IMR-90 (cell line): ENCODE measurements around the gene TAPT1. TPM values are rescaled to one million over a fixed set of nuclear protein-coding genes. Genes with fewer than 3 reads are reported as not detected.

Experiments used
- ATAC-seq: fragments of 200-7000 bp; cut with Tn5 transposase; 2 replicates; pipeline ENCODE4 v1.9.1; 2020; ENCODE audit warnings: low read depth, mild to moderate bottlenecking, moderate library complexity
- BruUV-seq: library from RNA; stranded (reverse); fragments of 400-500 nt; replicated peaks from 2 replicates; lab custom pipeline; 2021; lab: Mats Ljungman, UMichigan
- CTCF ChIA-PET: fragments of 300-600 bp; formaldehyde crosslinking; extraction: SDS; loops from one replicate; lab custom pipeline; 2021; ENCODE audit warnings: antibody characterized with exemption; lab: Yijun Ruan, JAX
- POLR2A ChIA-PET: fragments of 300-600 bp; sonication (Branson Sonifier 250); formaldehyde crosslinking; loops from one replicate; lab custom pipeline; 2022; ENCODE audit warnings: antibody characterized with exemption; ENCODE audit not compliant: unreplicated experiment; lab: Charles Lee
- DNase-seq: peaks from one replicate; pipeline ENCODE4 v3.0.0; 2013
- H2AFZ ChIP-seq: replicated peaks from 2 replicates; pipeline ENCODE3; 2013; ENCODE audit warnings: low read length, mild to moderate bottlenecking; ENCODE audit not compliant: poor library complexity
- H2AK5ac ChIP-seq: 2 replicates; pipeline ENCODE4 v1.6.1; 2013; ENCODE audit warnings: low read depth, low read length, inconsistent platforms
- H2AK9ac ChIP-seq: replicated peaks from 2 replicates; pipeline ENCODE3; 2013; ENCODE audit warnings: mild to moderate bottlenecking, low read depth, low read length, moderate library complexity; ENCODE audit not compliant: poor library complexity
- H2BK120ac ChIP-seq: 2 replicates; pipeline ENCODE4 v1.6.1; 2013; ENCODE audit warnings: low read depth, low read length, inconsistent platforms
- H2BK15ac ChIP-seq: 3 replicates; pipeline ENCODE4 v1.6.1; 2013; ENCODE audit warnings: low read depth, low read length, inconsistent platforms
- H2BK20ac ChIP-seq: 2 replicates; pipeline ENCODE4 v1.6.1; 2013; ENCODE audit warnings: low read depth, mild to moderate bottlenecking, inconsistent platforms, low read length, moderate library complexity
- H2BK5ac ChIP-seq: 2 replicates; pipeline ENCODE4 v1.6.1; 2013; ENCODE audit warnings: mild to moderate bottlenecking, low read depth, low read length, inconsistent platforms; ENCODE audit not compliant: poor library complexity, severe bottlenecking
- H3K14ac ChIP-seq: replicated peaks from 2 replicates; pipeline ENCODE4 v1.6.1; 2013; ENCODE audit warnings: low read depth, low read length, inconsistent platforms
- H3K18ac ChIP-seq: 2 replicates; pipeline ENCODE4 v1.6.1; 2013; ENCODE audit warnings: low read depth, low read length, control low read depth
- H3K23ac ChIP-seq: 2 replicates; pipeline ENCODE4 v1.6.1; 2013; ENCODE audit warnings: low read depth, low read length, inconsistent platforms
- H3K27ac ChIP-seq: 2 replicates; pipeline ENCODE4 v1.5.1; 2013; ENCODE audit warnings: mild to moderate bottlenecking, control low read depth, low read length; ENCODE audit not compliant: insufficient read depth
- H3K27me3 ChIP-seq: 2 replicates; pipeline ENCODE4 v1.6.1; 2013; ENCODE audit warnings: low read length; ENCODE audit not compliant: control insufficient read depth, insufficient read depth
- H3K36me3 ChIP-seq: 2 replicates; pipeline ENCODE4 v1.6.1; 2013; ENCODE audit warnings: low read length, mixed read lengths; ENCODE audit not compliant: control insufficient read depth, insufficient read depth
- H3K4ac ChIP-seq: 2 replicates; pipeline ENCODE4 v1.6.1; 2013; ENCODE audit warnings: low read depth, low read length, inconsistent platforms
- H3K4me1 ChIP-seq: 2 replicates; pipeline ENCODE4 v1.6.1; 2013; ENCODE audit warnings: low read length, mixed read lengths; ENCODE audit not compliant: control insufficient read depth, insufficient read depth
- H3K4me2 ChIP-seq: 2 replicates; pipeline ENCODE4 v1.6.1; 2013; ENCODE audit warnings: low read depth, mild to moderate bottlenecking, control low read depth, low read length, moderate library complexity
- H3K4me3 ChIP-seq: 2 replicates; pipeline ENCODE4 v1.5.1; 2013; ENCODE audit warnings: low read depth, mild to moderate bottlenecking, control low read depth, low read length, moderate library complexity; ENCODE audit not compliant: insufficient read depth
- H3K56ac ChIP-seq: 2 replicates; pipeline ENCODE4 v1.6.1; 2013; ENCODE audit warnings: low read length, inconsistent platforms; ENCODE audit not compliant: insufficient read depth; ENCODE audit errors: extremely low read depth
- H3K79me1 ChIP-seq, 2 experiments: 2 replicates each; pipeline ENCODE4 v1.6.1; 2013; ENCODE audit warnings: low read length in 2 of 2, inconsistent platforms in 1 of 2, low read depth in 1 of 2
- H3K9ac ChIP-seq: 2 replicates; pipeline ENCODE4 v1.6.1; 2013; ENCODE audit warnings: low read depth, low read length, control low read depth
- H3K9me1 ChIP-seq: 2 replicates; pipeline ENCODE4 v1.6.1; 2013; ENCODE audit warnings: low read length, inconsistent platforms; ENCODE audit not compliant: insufficient read depth
- H3K9me3 ChIP-seq: 2 replicates; pipeline ENCODE4 v1.6.1; 2013; ENCODE audit warnings: low read length; ENCODE audit not compliant: control insufficient read depth, insufficient read depth
- H4K20me1 ChIP-seq: 2 replicates; pipeline ENCODE4 v1.6.1; 2013; ENCODE audit warnings: low read length, inconsistent platforms; ENCODE audit not compliant: insufficient read depth
- H4K5ac ChIP-seq: 2 replicates; pipeline ENCODE4 v1.6.1; 2013; ENCODE audit warnings: mild to moderate bottlenecking, low read depth, low read length, control low read depth
- H4K8ac ChIP-seq, 2 experiments: 2 replicates each; pipeline ENCODE4 v1.6.1; 2013; ENCODE audit warnings: low read depth in 2 of 2, low read length in 2 of 2, control low read depth in 1 of 2, inconsistent platforms in 1 of 2
- H4K91ac ChIP-seq: 2 replicates; pipeline ENCODE4 v1.6.1; 2013; ENCODE audit warnings: low read depth, low read length, inconsistent platforms; ENCODE audit not compliant: insufficient read depth
- BHLHE40 ChIP-seq: fragments of 150-350 bp; IDR thresholded peaks from 2 replicates; pipeline ENCODE4 v1.6.1; 2016; ENCODE audit warnings: mild to moderate bottlenecking, low read depth, low read length
- CEBPB ChIP-seq: IDR thresholded peaks from 2 replicates; pipeline ENCODE4 v1.6.1; 2012; ENCODE audit warnings: low read depth, low read length, improper control_type of control experiment
- CHD1 ChIP-seq: IDR thresholded peaks from 2 replicates; pipeline ENCODE4 v1.6.1; 2012; ENCODE audit warnings: low read depth, low read length, improper control_type of control experiment
- FOS ChIP-seq: fragments of 150-350 bp; IDR thresholded peaks from 2 replicates; pipeline ENCODE4 v1.6.1; 2016; ENCODE audit warnings: low read depth, low read length
- MAFK ChIP-seq: IDR thresholded peaks from 2 replicates; pipeline ENCODE4 v1.6.1; 2012; ENCODE audit warnings: low read depth, low read length, improper control_type of control experiment
- MXI1 ChIP-seq: IDR thresholded peaks from 2 replicates; pipeline ENCODE4 v1.6.1; 2012; ENCODE audit warnings: low read depth, mild to moderate bottlenecking, low read length, moderate library complexity, borderline replicate concordance
- NFE2L2 ChIP-seq: fragments of 150-350 bp; IDR thresholded peaks from 2 replicates; pipeline ENCODE4 v1.6.1; 2016; ENCODE audit warnings: low read depth, mild to moderate bottlenecking, low read length
- POLR2A ChIP-seq: IDR thresholded peaks from 2 replicates; pipeline ENCODE4 v1.6.1; 2012; ENCODE audit warnings: mild to moderate bottlenecking, low read depth, low read length
- RAD21 ChIP-seq: IDR thresholded peaks from 2 replicates; pipeline ENCODE4 v1.6.1; 2012; ENCODE audit warnings: low read length, improper control_type of control experiment
- RCOR1 ChIP-seq: IDR thresholded peaks from 2 replicates; pipeline ENCODE4 v1.6.1; 2012; ENCODE audit warnings: mild to moderate bottlenecking, low read length, improper control_type of control experiment; ENCODE audit not compliant: insufficient replicate concordance
- RFX5 ChIP-seq: IDR thresholded peaks from 2 replicates; pipeline ENCODE4 v1.8.0; 2012; ENCODE audit warnings: low read depth, mild to moderate bottlenecking, low read length, moderate library complexity
- SMC3 ChIP-seq: fragments of 150-350 bp; IDR thresholded peaks from 2 replicates; pipeline ENCODE4 v1.6.1; 2016; ENCODE audit warnings: low read depth, mild to moderate bottlenecking, antibody characterized with exemption, low read length, moderate library complexity
- USF2 ChIP-seq: fragments of 150-350 bp; IDR thresholded peaks from 2 replicates; pipeline ENCODE4 v1.6.1; 2017; ENCODE audit warnings: mild to moderate bottlenecking, antibody characterized with exemption, low read length, low read depth
- WGBS, 2 experiments: methylation state at CpG; one replicate each; pipeline versions ENCODE4 v1.1.5 to v1.1.7; 2013; ENCODE audit warnings: missing lambda C conversion rate in 2 of 2; ENCODE audit not compliant: insufficient read length in 1 of 2; ENCODE audit errors: extremely low coverage in 2 of 2; 5-methylcytosine and 5-hydroxymethylcytosine counted together
- dilution Hi-C: fragments of 300-500 bp; cut with HindIII; formaldehyde crosslinking; loops from one replicate; pipeline ENCODE4 v1.14.3; 2018; ENCODE audit warnings: low sequenced_read_pairs; ENCODE audit not compliant: unreplicated experiment
- in situ Hi-C: fragments of 300-500 bp; cut with MboI; formaldehyde crosslinking; loops from 3 replicates; pipeline ENCODE4 v1.14.3; 2019; ENCODE audit warnings: low sequenced_read_pairs, inconsistent platforms, mixed read lengths
- intact Hi-C: fragments of 100-400 bp; cut with micrococcal nuclease; formaldehyde crosslinking; loops from 2 replicates; pipeline ENCODE4 v1.10.0; 2022
- polyA plus RNA-seq, 3 experiments: library from polyadenylated mRNA; depleted of rRNA; stranded (reverse); fragments of >200 nt; gene quantifications; 2 replicates each; pipeline ENCODE4 v1.2.3, GENCODE V29; 2012; ENCODE audit warnings: low replicate concordance in 1 of 3
- total RNA-seq: library from RNA; depleted of rRNA; stranded (reverse); fragments of >200 nt; gene quantifications from 2 replicates; pipeline ENCODE4 v1.2.3, GENCODE V29; 2012
- TF ChIP-seq, protein P1 (sequence below): fragments of 150-350 bp; IDR thresholded peaks from 2 replicates; pipeline ENCODE4 v1.6.1; 2016; ENCODE audit warnings: low read depth, mild to moderate bottlenecking, low read length, moderate library complexity, borderline replicate concordance
- TF ChIP-seq, protein P2 (sequence below): conservative IDR thresholded peaks from 2 replicates; pipeline ENCODE4 v1.5.1; 2012; ENCODE audit warnings: mild to moderate bottlenecking, low read depth, low read length, improper control_type of control experiment

TAPT1 gene
- total and polyA plus RNA-seq, 2 of the 4 experiments (the other 2 are of a cell fraction): 5.6 to 12.2 TPM

DNA sequence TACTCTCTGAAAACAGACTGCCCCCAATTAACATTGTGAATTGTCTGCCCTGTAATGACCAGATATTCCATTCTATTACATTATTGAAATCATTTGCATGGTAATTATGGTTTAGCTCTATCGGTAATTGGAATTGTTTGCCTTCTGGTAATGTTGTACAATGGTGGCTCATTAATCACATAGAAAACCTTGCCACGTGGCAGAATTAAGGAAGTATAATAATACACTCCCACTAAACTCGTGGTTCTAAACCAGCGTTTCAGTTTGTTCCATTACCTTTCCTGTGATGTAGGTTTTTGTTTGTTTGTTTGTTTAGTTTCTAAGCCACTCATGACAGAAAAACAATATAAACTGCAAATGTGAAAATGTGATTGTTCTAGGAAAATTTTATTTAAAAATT is 45.1 kb upstream of the TAPT1 start:
- Histone ChIP-seq H3K36me3 (no peaks in the 10 kb centered on the region), H3K23ac (no peak overlapping the region), H3K14ac (no peak overlapping the region), H3K18ac (no peak overlapping the region), H3K27me3 (peaks cover 11% of the 10 kb centered on the region), H3K4me2 (no peak overlapping the region), H2BK15ac (no peak overlapping the region), H3K27ac (no peak overlapping the region), H2AFZ (no peak overlapping the region), H4K91ac (no peak overlapping the region), H3K4me3 (no peak overlapping the region), H2AK5ac (no peak overlapping the region), H4K20me1 (no peaks in the 10 kb centered on the region), H3K9me1 (no peaks in the 10 kb centered on the region), H3K9me3 (no peaks in the 10 kb centered on the region), H2BK5ac (no peak overlapping the region), H3K79me1 (no peaks in the 10 kb centered on the region), H2AK9ac (no peak overlapping the region), H3K4me1 (no peaks in the 10 kb centered on the region), H2BK20ac (no peak overlapping the region), H3K4ac (no peak overlapping the region), H3K56ac (no peak overlapping the region), H2BK120ac (no peak overlapping the region), H3K9ac (no peak overlapping the region), H4K8ac (no peak overlapping the region), H4K5ac (no peak overlapping the region)
- DNase-seq (no peak), ATAC-seq (no peak)
- dilution Hi-C loops: no loop called here
- no peak for TF ChIP-seq SMC3
- TF ChIP-seq RCOR1: no peak
- TF ChIP-seq MAFK: no peak
- TF ChIP-seq NFE2L2: no peak
- no peak for TF ChIP-seq POLR2A
- TF ChIP-seq, protein P1, sequence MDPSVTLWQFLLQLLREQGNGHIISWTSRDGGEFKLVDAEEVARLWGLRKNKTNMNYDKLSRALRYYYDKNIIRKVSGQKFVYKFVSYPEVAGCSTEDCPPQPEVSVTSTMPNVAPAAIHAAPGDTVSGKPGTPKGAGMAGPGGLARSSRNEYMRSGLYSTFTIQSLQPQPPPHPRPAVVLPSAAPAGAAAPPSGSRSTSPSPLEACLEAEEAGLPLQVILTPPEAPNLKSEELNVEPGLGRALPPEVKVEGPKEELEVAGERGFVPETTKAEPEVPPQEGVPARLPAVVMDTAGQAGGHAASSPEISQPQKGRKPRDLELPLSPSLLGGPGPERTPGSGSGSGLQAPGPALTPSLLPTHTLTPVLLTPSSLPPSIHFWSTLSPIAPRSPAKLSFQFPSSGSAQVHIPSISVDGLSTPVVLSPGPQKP: no peak
- TF ChIP-seq, protein P2, sequence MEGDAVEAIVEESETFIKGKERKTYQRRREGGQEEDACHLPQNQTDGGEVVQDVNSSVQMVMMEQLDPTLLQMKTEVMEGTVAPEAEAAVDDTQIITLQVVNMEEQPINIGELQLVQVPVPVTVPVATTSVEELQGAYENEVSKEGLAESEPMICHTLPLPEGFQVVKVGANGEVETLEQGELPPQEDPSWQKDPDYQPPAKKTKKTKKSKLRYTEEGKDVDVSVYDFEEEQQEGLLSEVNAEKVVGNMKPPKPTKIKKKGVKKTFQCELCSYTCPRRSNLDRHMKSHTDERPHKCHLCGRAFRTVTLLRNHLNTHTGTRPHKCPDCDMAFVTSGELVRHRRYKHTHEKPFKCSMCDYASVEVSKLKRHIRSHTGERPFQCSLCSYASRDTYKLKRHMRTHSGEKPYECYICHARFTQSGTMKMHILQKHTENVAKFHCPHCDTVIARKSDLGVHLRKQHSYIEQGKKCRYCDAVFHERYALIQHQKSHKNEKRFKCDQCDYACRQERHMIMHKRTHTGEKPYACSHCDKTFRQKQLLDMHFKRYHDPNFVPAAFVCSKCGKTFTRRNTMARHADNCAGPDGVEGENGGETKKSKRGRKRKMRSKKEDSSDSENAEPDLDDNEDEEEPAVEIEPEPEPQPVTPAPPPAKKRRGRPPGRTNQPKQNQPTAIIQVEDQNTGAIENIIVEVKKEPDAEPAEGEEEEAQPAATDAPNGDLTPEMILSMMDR: no peak
- no peak for TF ChIP-seq RAD21
- no peak for TF ChIP-seq MXI1
- no peak for TF ChIP-seq CHD1
- no peak for TF ChIP-seq RFX5
- no peak for TF ChIP-seq CEBPB
- TF ChIP-seq BHLHE40: no peak
- no peak for TF ChIP-seq FOS
- TF ChIP-seq USF2: no peak
- in situ Hi-C loops: no loop called here
- no TSS peak for BruUV-seq
- no CpG with 5 or more reads among the region's 4 CpGs for WGBS, 2 experiments
- intact Hi-C loops: no loop called here
- ChIA-PET CTCF (no interaction called here), POLR2A (interaction anchor here (0.6 kb wide), 1 partner anchor 355 kb away, joined by 3 read pairs; no protein-coding TSS in a partner anchor)
